ENCODE results near the gene KDM2A.
A peak's percentile ranks its signal among the peaks of the same experiment; 100 is the strongest.

The KDM2A gene

DNA sequence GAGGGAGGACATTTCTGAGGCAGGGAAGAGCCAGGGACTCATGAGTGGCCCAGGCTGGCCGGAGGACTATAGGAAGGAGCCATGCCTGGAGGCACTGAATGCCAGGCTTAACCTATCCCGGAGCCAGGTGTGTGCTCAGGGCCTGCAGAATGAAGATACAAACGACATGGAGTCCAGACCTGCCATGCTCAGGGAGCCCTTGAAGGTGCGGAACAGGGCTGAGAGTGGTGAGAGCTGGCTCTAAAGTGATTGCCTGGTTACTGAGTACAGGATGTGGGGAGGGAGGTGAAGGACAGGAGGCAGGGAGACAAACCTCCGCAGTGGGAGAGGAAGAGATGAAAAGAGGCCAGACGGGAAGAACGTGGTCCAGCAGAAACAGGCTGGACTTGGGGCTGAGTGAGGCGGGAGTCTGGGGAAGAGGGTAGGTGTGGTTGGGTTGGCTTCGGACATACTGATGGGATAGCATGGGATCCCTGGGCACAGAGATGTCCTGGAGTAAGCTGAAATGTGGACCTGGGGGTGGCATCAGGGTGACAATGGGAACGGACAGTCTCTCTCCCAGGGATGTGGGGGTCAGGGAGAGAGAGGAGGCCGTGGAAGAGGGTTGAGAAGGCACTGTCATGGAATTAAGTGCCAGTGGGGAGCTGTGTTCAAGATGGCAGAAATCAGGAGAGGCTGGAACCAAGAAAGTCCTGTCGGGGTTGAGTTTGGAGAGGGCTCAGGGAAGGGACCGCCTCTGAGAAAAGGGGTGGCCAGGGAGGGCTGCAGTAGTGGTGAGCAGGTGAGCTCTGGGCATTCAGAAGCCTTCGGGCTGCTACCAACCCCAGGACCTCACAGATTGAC lies 168.5 kb downstream of the KDM2A start:
- no peak for DNase-seq

DNA sequence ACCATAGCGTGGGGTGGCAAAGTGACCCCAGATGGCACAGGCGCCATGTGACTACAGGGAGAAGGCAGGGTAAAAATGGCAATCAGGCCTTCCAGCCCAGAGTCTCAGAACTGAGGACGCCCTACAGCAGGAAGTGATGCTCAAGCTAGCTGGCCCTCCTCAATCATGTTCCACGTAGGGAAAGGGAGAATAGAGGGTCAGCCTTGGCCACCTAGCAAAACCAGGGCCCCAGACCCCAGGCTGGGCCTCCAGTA lies 169.1 kb downstream of the KDM2A start:
- no peak for DNase-seq

DNA sequence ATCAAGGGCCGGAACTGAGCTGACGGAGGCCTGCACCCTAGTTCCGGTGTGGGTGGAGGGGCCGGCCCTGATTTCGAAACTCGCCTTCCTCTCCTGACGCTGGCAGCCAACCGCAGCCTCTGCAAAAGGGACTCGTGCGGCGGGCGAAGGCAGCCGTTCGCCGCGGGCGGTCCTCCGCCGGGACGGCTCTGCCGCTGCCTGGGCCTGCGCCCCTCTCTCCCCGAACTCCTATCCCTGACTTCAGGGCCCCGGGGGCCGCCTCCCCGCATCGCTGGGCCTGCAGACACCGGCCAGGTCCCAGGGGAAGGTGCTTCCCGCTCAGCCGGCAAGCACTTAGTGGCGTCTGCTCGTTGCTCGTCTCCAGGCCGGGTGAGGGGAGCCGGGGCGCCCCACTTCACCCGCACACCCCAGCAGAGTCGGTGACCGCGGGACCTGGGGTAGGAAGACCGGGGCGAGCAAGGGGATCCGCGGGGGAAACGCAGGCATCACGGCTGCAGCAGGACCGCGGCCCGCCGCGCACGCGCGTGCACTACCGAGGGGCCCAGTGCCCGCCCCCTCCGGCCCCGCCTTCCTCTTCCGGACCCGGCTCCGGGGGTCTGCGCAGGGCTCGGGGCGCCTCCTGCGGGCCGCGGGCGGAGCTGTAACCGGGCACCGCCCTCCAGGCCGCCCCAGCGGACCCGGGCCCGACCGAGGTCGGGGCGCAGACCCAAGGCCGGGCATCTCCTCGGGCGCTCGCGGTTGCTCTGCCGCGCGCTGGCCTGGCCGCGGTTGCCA lies 169.6 kb downstream of the KDM2A start:
- DNase-seq = peak; percentile 96 to 97

DNA sequence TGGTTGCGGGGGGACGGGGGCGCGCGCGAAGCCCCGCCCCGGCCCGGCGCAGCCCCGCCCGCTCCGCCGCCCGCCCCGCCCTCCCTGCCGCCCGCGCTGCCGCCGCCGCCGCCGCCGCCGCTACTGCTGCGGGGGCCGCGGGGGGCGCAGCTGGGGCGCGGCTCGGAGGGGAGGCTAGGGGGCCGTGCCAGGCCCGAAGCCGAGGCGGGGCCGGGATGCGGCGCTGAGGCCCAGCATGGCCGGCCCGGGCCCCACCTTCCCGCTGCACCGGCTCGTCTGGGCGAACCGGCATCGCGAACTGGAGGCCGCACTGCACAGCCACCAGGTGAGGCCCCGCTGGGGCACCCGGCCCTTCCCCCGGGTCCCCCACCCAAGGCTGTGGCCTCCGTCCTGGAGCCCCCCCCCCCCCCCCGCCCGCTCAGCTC lies 170.2 kb downstream of the KDM2A start, which contains the start of gene ANKRD13D:
Gene ANKRD13D, plus strand, starts transcription at position 78 of the 425 bp plus-strand sequence. Its CDS starts 158 bp downstream, at position 236.
- no peak for DNase-seq

DNA sequence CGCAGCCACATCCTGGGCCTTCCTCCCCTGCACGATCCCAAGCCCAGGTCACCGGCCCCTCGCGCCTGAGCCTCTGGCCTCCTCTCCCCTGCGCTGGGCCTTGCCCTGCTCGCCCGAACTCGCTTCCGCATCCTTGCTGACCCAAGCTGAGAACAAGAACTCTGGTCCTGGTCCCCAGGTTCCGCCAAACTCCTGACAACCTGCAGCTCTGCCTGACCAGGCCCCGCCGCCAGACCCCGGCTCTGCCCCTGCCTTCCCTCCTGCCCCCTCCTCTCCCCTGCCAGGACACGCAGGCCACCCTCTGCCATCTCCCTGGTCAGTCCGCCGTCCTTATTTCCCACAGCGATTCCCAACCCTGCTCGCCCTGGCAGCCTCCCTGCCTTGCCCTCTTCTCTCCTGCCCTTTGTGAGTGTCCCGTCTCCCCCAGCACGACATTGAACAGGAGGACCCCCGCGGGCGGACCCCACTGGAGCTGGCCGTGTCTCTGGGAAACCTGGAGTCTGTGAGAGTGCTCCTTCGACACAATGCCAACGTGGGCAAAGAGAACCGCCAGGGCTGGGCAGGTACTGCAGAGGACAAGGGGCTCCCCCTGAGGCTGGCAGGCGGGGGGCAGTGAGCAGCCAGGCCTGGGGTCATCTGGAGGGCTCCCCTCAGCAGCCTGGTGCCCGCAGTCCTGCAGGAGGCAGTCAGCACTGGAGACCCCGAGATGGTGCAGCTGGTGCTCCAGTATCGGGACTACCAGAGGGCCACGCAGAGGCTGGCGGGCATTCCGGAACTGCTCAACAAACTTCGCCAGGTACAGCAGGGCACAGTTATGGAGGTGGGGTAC lies 170.8 kb downstream of the KDM2A start:
- peak; percentile 28 to 48 for DNase-seq

DNA sequence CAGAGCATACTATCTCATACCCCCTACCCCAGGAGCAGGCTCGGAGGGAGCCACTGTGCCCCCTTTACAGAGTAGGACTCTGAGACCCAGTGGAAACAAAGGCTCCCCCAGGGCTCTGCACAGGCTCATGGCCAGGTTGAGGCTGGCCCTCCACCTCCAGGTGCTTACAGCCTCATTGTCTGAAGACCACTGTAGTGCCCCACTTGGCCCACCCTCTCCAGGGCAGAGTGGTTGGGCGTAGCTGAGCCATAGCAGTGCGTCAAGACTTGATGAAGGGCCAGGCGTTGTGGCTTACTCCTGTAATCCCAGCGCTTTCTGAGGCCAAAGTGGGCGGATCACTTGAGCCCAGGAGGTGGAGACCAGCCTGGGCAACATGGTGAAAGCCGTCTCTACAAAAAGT lies 171.7 kb downstream of the KDM2A start:
- no peak for DNase-seq

DNA sequence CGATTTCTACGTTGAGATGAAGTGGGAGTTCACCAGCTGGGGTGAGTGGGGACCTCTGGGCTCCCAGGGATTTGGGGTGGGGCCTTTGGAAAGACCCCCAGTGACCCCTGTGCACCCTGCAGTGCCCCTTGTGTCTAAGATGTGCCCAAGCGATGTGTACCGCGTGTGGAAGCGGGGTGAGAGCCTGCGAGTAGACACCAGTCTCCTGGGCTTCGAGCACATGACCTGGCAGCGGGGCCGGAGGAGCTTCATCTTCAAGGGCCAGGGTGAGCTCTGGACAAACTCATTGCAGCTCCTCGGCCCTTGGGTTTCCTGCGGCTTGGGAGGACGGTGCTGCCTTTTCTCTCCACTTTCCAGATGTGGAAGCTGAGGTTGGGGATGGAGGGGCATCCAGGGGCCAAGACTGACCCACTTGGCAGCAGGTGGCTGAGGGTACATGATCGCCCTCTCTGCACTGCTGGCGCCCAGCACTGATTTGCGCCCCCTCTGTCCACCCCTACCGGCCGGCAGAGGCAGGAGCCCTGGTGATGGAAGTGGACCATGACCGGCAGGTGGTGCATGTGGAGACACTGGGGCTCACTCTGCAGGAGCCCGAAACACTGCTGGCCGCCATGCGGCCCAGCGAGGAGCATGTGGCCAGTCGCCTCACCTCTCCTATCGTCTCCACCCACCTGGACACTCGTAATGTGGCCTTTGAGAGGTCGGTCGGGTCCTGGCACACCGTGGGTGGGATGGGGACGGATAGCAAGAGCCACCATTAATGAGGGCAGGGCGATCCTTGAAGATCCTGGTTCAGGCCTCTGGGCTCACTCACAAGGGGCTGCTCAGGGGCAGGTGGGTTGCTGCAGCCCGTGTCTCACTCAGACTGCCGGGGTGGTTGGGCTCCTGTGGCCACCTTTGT lies 172.7 kb downstream of the KDM2A start:
- no peak for DNase-seq

DNA sequence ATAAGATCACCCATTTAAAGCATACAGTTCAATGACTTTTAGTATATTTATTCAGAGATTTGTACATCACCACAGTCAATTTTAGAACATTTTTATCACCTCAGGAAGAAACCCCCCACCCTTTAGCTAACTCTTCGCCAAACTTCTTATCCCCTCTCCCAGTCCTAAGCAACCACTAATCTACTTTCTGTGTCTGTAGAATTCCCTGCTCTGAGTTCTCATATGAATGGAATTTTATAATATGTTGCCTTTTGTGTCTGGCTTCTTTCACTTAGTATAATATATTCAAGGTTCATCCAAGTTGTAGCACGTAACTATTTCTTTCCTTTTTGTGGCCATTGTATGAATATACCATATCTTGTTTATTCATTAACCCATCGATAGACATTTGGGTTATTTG lies 173.6 kb downstream of the KDM2A start:
- no peak for DNase-seq

DNA sequence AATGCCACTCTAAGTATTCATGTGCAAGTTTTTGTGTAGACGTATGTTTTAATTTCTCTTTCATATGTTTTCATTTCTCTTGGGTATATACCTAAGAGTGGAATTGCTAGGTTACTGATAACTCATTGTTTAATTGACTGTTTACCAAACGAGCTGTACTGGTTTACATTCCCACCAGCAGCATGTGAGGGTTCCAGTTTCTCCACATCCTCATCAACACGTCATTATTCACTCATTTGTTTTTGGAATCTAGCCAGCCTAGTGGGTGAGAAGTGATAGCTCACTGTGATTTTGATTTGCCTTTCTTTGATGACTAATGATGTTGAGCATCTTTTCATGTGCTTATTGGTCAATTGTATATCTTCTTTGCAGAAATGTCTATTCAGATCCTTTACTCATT lies 174.0 kb downstream of the KDM2A start:
- DNase-seq = peak; percentile 39 to 60

DNA sequence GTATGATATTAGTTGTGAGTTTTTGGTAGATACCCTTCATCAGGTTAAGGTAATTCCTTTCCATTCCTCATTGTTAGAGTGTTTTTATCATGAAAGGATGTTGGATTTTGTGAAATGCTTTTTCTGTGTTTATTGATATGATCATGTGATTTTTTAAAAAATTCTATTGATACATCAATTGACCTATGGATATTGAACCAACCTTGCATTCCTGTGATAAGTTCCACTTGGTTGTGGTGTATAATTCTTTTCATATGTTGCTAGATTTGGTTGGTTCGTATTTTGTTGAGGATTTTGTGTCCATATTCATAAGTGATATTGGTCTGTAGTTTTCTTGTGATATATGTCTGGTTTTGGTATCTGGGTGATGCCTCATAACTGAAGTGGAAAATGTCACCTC lies 176.8 kb downstream of the KDM2A start:
- DNase-seq = no peak

DNA sequence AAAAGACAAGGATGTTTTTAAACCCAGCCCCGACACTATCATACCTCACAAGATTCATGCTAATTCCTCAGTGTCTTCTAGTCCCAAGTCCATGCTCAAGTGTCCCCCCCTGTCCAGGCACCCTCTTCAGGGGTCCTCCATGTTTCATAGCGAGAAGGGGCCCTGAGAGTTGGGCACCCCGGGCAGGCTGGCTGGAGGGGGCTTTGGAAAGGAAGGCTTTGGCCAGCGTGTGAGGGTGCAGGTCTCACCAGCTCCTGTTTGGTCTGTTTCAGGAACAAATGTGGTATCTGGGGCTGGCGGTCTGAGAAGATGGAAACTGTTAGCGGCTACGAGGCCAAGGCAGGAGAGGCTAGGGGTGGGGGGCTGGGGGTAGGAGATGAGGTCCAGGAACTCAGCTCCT lies 179.7 kb downstream of the KDM2A start:
- no peak for DNase-seq

DNA sequence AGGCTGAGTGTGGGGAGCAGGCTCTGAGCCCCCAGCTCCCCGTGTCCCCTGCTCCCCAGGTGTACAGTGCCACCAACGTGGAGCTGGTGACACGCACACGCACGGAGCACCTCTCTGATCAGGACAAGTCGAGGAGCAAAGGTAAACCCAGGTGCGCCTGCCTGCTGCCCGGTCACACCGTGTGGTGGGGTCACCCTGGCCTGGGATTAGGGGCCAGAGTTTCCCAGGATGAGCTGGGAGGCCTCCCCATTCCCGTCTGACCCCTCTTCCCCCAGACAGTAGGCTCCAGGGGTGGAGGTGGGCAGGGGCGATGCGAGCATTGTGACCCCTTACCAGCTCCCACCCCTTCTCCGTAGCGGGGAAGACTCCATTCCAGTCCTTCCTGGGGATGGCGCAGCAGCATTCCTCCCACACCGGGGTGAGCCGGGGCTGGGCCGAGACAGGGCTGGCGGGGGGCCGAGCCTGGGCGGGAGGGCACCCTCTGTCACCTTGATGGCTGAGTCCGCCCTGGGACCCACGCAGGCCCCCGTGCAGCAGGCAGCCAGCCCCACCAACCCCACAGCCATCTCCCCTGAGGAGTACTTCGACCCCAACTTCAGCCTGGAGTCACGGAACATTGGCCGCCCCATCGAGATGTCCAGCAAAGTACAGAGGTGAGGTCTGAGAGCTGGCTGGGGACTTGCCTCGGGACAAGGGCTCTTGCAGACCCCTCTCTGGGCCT lies 180.6 kb downstream of the KDM2A start:
- DNase-seq = no peak

DNA sequence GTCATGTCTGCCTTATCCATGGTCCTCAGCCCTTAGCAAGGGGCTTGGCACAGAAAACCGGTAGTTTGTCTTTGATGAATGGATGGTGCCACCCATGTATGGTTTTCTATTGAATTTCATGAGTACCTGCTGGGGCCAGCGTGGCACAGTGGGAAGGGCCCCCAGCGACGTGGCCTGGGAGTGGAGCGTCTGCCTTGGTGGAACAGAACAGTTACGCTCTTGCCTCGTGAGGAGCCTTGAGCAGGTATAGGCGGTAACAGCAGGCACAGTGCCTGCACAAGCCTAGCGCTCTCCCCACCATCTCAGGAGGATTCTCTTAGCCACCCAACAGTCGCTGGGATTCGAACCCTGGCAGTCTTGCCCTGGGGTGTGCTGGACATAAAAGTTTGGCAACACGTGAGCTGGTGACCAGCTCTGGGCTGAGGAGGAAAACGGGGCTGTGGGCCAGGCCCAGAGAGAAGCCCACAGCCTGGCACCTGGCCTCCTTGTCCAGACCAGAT lies 181.2 kb downstream of the KDM2A start:
- no peak for DNase-seq

DNA sequence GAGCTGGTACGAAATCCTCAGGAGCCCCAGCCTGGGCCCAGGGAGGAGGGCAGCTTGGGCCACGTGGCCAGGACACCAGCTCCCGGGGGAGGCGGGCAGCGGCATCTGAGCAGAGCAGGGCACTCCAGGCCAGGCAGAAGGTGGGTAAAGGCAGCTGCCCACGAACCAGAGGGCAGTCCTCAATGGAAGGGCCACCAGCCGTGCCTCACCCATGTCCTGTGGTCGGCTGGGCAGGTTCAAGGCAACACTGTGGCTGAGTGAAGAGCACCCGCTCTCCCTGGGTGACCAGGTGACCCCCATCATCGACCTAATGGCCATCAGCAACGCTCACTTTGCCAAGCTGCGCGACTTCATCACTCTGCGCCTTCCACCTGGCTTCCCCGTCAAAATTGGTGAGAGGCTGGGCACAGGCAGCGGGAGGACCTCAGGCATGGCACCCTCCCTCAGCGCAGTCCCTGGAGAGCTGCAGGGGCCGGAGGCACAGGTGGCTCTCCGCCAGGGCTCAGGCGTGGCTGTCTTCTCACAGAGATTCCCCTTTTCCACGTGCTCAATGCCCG lies 181.8 kb downstream of the KDM2A start:
- DNase-seq = no peak

DNA sequence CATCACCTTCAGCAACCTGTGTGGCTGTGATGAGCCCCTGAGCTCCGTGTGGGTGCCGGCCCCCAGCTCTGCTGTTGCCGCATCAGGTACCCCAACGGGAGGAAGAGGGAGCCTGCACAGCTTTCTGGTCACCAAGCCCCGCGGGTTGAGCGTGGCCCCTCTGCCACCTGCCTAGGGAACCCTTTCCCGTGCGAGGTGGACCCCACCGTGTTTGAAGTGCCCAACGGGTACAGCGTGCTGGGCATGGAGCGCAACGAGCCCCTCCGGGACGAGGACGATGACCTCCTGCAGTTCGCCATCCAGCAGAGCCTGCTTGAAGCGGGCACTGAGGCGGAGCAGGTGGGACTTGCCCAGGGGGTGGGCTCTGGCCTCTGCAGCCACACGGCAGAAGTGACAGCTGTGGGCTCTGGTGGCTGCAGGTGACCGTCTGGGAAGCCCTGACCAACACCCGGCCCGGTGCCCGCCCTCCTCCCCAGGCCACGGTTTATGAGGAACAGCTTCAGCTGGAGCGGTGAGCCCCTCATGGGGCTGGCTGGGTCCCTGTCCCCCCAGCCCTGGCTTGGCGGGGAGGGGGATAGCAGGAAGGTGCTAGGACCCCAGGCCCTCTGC lies 182.4 kb downstream of the KDM2A start:
- no peak for DNase-seq

DNA sequence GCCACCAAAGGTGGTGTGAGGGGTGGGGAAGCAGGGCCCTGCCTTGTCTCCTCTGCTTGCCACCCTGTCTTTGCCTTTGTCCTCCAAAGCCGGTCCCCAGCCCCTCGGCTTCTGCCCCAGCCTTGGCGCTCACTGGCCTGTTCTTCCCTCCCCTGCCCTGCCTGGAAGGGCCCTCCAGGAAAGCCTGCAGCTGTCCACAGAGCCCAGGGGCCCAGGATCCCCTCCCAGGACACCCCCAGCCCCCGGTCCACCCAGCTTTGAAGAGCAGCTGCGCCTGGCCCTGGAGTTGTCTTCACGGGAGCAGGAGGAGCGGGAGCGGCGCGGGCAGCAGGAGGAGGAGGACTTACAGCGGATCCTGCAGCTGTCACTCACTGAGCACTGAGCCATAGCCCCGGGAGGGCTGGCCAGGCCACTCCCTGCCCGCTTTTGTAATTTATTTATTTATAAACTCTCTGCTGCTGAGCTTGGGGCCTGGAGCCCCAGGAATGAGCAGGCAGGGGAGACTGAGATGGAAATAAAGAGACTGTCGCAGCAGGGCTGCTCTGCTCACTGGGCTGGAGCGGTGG lies 183.0 kb downstream of the KDM2A start:
- DNase-seq = peak; percentile 50 to 59

DNA sequence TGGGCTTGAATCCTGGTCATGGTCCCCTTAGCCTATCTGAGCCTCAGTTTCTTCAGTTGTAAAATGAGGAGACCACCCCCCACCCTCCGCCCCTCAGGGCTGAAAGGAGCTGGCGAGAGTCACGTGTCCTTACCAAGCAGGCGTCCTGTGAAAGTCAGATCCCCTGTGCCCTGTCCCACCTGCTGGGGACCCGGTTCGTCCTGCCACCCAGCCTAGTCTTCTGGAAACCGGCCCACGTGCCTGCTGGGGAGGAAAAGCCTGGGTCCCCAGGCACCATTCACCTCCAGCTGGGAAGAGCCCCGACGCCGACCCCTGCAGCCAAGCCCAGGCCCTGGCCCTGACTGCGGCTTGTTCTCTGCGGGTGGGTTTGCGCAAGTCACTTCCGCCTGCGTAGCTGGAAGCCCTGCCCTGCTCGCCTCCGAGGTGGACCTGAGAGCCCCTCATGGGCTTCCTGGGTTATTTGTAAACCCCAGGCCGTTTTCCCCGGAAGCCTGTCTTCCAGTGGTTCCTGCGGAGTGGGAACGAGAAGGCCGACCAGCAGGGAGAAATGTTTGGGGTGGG lies 183.6 kb downstream of the KDM2A start:
- DNase-seq = peak; percentile 51 to 66

DNA sequence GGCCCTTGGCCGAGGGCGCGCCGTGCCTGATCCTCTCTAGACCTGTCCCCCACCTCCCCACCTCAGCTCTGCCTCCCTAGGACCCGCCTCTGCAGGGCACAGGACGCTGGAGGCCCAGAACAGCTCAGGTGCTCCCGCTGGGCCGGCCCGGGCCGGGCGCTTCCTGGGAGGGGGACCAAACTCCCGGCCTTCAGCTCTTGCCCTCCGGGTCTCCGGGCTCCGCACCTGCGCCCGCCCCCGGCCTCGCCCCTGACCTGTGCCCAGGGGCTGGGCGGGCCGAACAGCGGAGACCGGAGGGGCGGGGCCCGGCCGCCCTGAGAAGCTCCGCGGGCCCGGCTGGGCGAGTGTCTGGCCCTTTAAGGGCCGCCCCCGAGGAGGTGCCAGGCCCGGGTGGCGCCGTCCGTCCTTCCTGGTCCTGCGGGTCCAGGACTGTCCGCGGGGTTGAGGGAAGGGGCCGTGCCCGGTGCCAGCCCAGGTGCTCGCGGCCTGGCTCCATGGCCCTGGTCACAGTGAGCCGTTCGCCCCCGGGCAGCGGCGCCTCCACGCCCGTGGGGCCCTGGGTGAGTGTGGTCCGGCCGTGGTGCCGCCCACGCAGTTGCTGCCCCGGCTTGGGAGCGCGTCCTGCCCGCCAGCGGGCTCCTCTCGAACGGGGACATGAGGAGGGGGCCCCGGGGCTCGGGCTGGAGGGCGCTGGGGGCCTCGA lies 184.2 kb downstream of the KDM2A start, which contains the start of gene SSH3:
Gene SSH3, plus strand, starts transcription at position 399 of the 703 bp plus-strand sequence. Its CDS starts 96 bp downstream, at position 495.
- DNase-seq = peak; percentile 44 to 73
